ENCODE measurements around the gene AHNAK.

DNA sequence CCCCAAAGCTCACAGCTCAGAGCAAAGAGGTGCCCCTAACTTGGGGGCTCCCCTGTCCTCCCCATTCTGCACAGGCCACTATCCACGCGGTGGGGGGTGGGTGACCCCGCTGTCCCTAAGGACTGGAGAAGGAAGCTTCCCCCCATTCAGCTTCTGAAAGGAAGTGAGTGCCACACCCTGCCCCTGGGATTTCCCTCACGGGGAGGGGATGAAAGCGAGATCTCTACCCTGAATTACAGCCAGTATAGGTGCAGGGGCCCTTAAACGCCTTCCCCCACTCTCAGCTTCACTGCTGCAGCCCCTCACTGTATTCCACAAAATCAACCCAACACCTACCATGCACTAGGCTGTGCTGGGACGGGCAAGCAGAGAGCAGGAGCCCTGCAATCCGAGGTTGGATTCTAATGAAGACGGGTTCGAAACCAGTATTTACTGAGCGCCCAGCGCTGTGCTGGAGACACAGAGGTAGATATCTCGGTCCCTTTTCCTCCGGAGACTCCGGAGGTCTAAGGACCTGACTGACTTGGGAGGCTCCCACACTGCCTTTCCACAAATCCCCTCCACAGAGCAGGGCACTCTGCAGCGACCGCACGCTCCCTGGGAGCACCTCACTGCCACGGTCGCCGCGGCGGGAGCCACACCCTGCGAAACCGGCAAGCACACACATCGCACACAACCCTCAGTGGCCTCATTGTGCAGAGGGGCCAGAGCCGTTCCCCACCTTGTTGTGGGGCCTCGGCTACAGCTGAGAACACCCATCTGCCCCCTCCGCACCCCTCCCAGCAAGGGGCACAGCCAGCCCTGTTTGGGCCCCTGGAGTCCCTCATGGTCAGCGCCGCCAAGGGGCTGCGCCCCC lies 1.8 kb downstream of the AHNAK start:
- TF ChIP-seq, protein P1, sequence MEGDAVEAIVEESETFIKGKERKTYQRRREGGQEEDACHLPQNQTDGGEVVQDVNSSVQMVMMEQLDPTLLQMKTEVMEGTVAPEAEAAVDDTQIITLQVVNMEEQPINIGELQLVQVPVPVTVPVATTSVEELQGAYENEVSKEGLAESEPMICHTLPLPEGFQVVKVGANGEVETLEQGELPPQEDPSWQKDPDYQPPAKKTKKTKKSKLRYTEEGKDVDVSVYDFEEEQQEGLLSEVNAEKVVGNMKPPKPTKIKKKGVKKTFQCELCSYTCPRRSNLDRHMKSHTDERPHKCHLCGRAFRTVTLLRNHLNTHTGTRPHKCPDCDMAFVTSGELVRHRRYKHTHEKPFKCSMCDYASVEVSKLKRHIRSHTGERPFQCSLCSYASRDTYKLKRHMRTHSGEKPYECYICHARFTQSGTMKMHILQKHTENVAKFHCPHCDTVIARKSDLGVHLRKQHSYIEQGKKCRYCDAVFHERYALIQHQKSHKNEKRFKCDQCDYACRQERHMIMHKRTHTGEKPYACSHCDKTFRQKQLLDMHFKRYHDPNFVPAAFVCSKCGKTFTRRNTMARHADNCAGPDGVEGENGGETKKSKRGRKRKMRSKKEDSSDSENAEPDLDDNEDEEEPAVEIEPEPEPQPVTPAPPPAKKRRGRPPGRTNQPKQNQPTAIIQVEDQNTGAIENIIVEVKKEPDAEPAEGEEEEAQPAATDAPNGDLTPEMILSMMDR (IDR thresholded peaks at IDR 0.05): no peak
- no peak for TF ChIP-seq POLR2A (IDR thresholded peaks at IDR 0.05)
